HTERT RPE-1 (cell line): ENCODE measurements around the gene PLCB3.
"Not testable (repeated sequence)": the region's sequence is repeated elsewhere in the genome, so short reads cannot be mapped to it uniquely, and the experiment has no call there.

Source experiments
- in situ Hi-C: fragments of 300-500 bp; cut with MboI; formaldehyde crosslinking; loops from 4 replicates; pipeline ENCODE4 v1.14.3; 2020; ENCODE audit warnings: low sequenced_read_pairs

Gene PLCB3

DNA sequence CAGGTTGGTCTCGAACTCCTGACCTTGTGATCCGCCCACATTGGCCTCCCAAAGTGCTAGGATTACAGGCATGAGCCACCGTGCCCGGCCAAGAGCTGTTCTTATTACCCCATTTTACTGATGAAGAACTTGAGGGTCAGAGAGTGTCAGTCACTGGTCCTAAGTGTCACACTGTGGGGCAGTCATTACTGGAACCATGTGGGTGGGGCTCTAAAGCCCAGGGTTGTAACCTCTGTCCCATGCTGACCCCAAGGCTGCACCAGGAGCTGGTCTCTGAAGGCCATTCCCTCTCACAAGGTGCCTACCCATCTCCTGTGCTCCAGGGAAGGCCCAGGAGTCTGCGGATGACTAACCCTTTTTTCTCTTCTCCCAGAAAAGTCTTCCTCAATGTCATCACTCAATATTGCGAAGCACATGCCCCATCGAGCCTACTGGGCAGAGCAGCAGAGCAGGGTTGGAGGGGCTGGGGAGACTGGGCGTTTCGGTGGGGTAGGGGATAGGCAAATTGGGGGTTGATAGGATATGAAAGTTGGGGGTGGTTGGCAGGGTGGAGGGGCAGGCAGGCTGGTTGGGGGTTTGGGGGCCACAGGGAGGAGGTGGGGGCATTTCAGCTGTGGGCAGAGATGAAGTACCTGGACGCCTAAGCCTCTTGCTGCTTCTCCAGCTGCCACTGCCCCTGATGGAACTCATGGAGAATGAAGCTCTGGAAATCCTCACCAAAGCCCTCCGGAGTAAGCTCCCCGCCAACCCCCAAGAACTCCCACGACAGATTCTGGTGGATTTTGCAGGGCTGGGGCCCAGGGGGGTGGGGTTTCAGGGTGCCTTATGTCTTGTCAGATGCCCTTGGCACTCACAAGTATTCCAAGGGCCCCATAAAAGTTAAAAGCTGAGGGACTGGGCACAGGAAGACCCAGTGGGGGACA, 52.0 kb downstream of the PLCB3 start:
- in situ Hi-C loops: no loop called here

DNA sequence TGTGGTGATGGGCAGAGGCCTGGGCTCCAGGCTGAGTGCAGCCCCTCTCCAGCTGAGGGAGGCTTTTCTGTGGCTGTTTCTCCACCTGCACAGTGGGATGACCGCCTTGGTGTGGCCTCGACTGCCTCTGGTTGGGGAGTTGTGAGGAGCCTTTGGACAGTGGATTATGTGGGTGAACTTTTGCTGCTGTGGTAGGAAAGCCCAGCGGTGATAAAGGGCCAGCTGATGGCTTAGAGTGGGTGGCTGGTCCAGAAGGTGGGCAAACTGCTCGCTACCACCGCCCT, 52.6 kb downstream of the PLCB3 start:
- in situ Hi-C loops: no loop called here

DNA sequence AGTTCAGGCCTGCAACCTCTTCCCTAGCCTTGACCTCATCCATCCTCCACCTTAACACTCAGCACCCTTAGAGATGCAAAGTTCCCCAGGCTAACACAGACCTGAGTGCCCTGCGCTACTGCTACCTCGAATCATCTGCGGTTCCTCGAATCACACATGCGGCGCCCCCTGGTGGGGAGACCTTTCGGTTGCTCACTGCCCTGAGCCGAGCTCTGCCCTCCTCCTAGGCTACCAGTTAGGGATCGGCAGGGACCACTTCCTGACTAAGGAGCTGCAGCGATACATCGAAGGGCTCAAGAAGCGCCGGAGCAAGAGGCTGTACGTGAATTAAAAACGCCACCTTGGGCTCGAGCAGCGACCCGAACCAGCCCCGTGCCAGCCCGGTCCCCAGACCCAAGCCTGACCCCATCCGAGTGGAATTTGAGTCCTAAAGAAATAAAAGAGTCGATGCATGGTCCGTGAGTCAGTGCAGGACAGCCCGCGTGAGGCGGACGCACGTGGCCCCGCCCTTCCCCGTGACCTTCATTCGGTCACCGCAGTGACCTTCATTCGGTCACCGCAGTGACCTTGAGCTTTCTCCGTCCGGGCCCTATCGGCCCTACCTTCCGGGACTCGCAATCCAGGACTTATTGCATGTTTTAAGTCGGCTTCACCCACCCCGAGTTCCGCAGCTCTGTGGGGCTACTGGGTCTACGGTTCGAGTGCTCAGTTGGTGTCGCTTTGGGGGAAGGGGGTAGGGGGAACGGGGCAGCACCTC, 53.2 kb downstream of the PLCB3 start:
- in situ Hi-C loops: no loop called here

DNA sequence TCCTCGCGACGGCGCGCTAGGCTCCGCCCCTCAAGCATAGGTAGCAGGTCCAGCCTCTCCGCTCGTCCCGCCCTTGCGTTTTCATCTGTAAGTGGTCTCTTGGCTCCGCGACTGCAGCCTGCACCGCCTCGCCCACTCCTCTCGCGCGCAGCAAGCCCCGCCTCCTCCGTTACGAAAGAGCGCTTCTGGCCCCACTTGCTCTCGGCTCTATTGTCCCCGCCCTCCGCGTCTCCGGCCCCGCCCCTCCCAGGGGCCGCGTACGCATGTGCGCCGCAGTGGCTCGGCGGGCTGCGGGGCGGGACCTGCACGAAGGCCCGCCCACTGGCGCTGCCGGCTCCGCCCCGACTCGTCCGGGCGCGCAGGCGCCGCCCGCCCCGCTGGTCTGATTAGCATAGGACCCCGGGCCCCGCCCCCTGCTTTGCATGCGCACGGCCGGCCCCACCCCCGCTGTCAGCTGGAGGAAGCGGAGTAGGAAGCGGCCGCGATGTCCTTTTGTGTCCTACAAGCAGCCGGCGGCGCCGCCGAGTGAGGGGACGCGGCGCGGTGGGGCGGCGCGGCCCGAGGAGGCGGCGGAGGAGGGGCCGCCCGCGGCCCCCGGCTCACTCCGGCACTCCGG, 53.9 kb downstream of the PLCB3 start, which contains the start of gene ESRRA:
Gene ESRRA, plus strand, starts transcription at position 450 of the 616 bp plus-strand sequence. CDS start 1,656 bp downstream, outside the sequence.
- in situ Hi-C loops: no loop called here

DNA sequence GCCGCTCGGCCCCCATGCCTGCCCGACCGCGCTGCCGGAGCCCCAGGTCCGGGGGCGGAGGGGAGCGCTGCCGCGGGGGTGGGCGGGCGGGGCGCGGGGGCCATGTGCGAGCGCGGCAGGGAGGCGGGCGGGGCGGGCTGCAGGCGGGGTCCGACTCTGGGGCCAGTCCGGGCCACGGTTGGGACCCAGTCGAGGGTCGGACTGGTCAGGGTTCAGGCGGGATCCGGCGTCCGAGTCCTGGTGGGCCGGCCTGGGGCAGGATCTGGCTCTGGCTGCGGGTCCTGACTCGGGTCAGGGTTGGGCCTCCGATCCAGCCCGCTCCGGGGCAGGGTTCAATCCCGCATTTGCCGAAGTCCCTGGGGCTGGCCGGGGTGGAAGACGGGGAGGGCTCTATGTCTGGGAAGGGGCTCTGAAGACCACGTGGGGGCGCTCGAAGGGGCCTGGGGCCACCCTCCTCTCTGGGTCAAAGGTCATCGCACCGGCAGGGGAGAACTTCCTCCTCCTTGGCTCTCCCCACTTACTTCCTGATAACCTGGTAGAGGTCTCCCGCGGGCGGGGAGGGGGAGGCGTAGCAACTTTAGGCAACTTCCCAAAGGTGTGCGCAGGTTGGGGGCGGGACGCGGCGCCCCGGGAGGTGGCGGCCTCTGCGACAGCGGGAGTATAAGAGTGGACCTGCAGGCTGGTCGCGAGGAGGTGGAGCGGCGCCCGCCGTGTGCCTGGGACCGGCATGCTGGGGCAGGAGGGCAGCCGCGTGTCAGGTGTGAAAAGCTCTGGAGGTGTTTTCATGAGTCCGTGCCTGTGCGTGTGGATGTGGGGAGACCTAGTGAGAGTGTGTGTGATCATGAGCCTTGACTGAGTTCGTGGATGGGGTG, 54.6 kb downstream of the PLCB3 start:
- in situ Hi-C loops: no loop called here

DNA sequence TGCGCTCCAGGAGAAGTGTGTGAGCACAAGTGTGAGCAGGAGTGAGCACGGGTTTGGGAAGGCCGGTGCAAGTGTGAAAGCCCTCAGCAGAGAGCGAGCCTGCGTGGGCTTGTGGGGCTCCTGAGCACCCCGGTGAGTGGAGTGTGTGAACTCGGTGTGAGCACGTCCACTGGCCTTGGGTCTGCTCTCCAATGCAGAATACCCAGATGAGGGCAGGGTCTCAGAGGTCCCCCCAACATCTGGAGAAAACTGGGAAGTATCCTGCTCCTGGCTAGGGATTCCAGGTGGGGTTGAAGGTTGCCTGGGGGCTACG, 55.2 kb downstream of the PLCB3 start:
- in situ Hi-C loops: no loop called here

DNA sequence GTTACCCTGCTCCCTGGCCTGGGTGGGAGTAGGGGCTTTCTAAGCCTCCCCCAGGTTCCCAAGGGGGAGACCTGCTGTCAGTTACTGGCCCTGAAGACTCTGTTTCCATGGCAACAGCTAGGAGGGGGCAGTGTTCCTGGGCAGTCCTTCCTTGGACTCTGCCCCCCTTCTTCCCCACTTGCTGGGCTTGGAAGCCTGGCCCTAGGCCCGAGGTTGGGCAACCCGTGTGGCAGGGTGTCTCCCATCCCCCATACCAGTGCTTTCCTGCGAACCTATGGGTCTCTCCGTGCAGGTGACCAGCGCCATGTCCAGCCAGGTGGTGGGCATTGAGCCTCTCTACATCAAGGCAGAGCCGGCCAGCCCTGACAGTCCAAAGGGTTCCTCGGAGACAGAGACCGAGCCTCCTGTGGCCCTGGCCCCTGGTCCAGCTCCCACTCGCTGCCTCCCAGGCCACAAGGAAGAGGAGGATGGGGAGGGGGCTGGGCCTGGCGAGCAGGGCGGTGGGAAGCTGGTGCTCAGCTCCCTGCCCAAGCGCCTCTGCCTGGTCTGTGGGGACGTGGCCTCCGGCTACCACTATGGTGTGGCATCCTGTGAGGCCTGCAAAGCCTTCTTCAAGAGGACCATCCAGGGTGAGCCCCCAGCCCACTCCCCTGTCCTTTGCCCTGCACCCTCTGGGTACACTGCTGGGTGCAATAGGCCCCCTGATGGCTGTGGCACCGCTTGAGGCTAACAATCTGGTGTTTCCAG, 55.7 kb downstream of the PLCB3 start:
- in situ Hi-C loops: no loop called here

DNA sequence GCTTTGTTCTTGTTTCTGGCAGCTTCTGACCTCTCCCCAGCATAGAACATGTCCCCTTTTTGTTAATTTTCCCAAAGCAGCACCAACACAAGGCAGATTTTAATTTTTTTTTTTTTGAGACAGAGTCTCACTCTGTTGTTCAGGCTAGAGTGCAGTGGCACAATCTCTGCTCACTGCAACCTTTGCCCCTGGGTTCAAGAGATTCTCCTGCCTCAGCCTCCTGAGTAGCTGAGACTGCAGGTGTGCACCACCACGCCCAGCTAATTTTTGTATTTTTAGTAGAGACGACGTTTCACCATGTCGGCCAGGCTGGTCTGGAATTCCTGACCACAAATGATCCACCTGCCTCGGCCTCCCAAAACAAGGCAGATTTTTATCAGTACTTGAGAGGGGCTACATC, 56.5 kb downstream of the PLCB3 start:
- in situ Hi-C loops: not testable (repeated sequence)

DNA sequence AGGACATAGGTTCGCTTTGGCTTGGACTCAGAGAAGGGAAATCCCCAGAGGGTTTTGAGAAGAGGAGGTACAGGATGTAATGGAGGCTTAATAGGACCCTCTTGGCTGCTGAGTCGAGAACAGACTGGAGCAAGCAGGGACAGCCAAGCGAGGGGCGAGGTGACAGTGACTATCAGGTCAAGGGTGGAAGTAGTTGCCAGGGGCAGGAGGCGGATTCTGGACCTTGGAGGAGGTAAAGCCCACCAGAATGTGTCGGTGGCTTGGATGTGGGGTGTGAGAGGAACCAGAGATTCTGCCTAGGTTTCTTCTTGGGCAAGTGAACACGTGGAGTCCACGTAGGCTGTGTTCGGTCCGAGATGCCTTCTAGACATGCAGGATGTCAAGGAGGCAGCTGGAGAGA, 61.6 kb downstream of the PLCB3 start:
- in situ Hi-C loops: no loop called here

DNA sequence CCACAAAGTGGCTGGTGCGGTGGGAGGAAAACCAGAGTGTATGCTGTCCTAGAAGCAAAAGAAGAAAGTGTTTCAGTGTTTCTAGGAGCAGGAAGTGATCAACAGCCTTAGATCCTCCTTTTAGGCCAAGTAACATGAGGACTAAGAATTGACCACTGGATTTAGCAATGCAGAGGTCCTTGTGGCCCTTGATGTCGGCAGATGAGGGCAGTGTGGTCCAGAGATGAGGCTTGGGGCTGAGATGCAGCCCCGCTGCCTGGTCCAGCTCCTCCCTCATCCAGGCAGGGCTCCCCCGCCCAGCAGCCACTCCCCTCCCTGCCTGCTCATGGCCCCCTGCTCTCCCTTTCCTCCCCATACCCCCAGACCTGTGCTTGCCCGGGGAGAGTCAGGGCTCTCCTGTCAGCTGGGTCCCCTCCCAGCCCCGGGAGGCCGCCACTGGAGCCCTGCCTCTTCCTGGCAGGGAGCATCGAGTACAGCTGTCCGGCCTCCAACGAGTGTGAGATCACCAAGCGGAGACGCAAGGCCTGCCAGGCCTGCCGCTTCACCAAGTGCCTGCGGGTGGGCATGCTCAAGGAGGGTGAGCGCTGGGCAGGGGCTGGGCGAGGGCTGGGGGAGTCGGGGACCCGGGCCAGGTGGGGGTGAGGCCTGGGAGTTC, 62.3 kb downstream of the PLCB3 start:
- in situ Hi-C loops: no loop called here

DNA sequence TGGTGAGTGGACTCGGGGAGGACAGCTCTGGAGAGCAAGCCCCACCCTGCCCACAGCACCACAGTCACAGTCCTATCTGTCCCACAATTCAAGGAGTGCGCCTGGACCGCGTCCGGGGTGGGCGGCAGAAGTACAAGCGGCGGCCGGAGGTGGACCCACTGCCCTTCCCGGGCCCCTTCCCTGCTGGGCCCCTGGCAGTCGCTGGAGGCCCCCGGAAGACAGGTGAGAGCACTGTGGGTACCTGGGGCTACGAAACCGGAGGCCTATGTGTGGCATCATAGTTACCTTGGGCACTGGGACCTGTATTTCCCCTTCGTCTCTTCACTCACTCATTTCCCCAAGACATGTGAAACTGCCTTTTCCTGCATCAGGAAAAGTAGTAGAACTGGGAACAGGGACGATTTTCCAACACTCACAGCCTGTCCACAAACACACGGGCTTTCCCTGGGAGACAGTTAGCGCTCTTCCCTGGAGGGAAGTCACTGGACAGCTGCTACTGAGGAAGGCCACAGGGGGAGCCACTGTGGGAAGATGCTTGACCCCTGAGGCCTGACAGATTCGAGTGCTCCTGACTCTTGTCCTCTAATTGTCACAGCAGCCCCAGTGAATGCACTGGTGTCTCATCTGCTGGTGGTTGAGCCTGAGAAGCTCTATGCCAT, 62.9 kb downstream of the PLCB3 start:
- in situ Hi-C loops: no loop called here

DNA sequence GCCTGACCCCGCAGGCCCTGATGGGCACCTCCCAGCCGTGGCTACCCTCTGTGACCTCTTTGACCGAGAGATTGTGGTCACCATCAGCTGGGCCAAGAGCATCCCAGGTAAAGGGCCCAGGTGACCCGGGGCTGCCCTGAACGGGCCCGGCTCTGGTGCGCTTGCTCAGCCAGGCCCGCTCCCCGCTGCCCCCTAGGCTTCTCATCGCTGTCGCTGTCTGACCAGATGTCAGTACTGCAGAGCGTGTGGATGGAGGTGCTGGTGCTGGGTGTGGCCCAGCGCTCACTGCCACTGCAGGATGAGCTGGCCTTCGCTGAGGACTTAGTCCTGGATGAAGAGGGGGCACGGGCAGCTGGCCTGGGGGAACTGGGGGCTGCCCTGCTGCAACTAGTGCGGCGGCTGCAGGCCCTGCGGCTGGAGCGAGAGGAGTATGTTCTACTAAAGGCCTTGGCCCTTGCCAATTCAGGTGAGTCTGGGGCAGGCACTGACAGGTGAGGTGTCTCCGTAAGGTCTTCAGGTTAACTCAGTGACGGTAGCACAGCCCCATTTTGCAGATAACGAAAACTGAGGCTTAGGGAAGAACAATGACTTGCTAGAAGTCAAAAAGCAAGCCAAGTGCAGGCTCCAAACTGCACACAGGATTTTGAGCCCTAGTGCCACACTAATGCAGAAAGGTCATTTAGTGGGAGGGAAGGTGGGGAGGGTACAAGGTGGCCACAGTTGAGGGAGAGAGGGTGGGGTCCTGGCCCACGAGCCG, 63.7 kb downstream of the PLCB3 start:
- in situ Hi-C loops: no loop called here

DNA sequence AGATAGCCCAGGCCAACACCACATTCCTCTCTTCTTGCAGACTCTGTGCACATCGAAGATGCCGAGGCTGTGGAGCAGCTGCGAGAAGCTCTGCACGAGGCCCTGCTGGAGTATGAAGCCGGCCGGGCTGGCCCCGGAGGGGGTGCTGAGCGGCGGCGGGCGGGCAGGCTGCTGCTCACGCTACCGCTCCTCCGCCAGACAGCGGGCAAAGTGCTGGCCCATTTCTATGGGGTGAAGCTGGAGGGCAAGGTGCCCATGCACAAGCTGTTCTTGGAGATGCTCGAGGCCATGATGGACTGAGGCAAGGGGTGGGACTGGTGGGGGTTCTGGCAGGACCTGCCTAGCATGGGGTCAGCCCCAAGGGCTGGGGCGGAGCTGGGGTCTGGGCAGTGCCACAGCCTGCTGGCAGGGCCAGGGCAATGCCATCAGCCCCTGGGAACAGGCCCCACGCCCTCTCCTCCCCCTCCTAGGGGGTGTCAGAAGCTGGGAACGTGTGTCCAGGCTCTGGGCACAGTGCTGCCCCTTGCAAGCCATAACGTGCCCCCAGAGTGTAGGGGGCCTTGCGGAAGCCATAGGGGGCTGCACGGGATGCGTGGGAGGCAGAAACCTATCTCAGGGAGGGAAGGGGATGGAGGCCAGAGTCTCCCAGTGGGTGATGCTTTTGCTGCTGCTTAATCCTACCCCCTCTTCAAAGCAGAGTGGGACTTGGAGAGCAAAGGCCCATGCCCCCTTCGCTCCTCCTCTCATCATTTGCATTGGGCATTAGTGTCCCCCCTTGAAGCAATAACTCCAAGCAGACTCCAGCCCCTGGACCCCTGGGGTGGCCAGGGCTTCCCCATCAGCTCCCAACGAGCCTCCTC, 64.6 kb downstream of the PLCB3 start:
- in situ Hi-C loops: not testable (repeated sequence)

DNA sequence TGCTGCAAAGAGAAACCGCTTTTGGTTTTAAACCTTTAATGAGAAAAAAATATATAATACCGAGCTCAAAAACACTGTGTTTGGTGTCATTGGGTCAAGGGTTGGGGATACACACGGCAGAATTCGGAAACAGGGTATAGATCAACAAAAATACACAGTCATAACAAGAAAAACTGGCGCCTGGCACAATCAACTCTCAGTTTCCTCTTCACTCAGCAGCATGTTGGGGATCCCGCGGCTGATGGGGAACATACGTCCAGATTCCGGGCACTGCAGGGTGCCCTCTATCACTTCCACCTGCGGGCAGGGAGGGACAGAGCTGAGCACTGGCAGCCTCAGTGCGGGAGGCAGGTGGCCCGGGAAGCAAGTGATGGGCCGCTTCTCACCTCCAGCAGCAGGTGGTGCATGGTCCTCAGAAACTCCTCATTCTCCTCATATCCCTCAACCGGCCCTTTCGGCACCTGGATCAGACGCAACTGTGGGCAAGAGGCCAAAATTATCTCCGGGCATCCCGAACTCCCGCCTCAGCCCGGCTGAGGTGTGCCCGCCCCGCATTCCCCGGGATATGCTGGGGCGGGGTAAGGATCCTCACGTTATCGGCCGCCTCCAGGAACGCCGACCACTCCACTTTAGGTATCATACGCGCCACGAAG, 65.5 kb downstream of the PLCB3 start:
- in situ Hi-C loops: no loop called here

DNA sequence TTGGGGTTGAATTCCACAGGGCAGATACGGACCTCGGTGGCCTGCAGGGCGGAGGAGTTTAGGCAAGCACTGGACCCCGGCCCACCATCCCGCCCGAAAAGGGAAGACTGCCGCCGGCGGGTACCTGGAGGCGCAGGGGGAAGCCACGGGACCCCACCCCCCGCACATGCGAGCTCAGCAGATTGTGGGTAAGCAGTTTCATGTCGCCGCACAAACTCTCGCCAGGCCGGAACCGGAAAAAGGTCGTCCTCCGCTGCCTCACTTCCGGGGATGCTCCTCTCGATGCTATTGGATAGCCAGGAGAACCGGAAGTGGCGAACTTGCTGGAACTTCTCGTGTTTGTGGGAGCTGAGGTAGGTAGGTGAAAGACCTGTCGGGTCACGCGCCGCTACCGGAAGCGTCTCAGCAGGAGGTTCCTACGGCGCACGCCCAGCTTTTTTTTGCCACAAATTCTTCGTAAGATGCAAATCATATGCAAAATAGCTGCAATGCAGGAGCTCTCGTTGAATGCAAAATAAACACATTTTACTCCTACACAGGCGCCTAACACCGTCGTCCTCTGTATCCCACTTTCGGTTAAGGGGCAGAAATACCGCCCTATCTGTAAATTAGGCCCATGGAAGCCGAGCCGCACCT, 66.1 kb downstream of the PLCB3 start, which contains the start of gene TRMT112:
Gene TRMT112, minus strand, starts transcription at position 235 of the 636 bp plus-strand sequence. Its CDS starts 33 bp downstream, at position 202.
- in situ Hi-C loops: no loop called here

DNA sequence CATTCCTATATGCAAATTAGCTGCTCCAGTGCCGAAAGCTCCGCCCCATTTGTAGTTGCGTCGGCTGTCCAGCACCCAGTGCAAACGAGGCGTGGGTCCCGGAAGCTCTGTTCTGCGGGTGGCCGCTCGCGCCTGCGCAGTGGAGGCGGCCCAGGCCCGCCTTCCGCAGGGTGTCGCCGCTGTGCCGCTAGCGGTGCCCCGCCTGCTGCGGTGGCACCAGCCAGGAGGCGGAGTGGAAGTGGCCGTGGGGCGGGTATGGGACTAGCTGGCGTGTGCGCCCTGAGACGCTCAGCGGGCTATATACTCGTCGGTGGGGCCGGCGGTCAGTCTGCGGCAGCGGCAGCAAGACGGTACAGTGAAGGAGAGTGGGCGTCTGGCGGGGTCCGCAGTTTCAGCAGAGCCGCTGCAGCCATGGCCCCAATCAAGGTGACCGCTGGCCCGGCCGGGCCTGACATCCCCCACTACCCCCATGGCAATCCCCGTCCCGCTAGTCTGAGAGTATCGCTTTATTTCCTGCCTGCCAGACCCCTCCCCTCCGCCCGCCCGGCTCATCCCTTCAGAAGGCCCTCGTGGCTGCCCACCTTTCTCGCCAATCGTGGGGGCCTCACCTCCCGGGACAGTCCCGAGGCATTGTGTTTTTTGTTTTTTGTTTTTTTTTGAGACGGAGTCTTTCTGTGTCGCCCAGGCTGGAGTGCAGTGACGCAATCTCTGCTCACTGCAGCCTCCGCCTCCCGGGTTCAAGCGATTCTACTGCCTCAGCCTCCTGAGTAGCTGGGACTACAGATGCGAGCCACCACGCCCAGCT, 66.8 kb downstream of the PLCB3 start, which contains the start of gene PRDX5:
Gene PRDX5, plus strand, starts transcription at position 161 of the 805 bp plus-strand sequence. Its CDS starts 95 bp downstream, at position 256.
- in situ Hi-C loops: no loop called here
